Measurements from ENCODE around the gene MAPK10. TPM values are rescaled to one million over a fixed set of nuclear protein-coding genes. Genes with fewer than 3 reads are reported as not detected.

Gene MAPK10
- total and polyA plus RNA-seq, 10 of the 15 experiments (the other 5 are each of a cell fraction or from before 2014, with no cell fraction given): 1.1 to 4.2 (median 2.4) TPM

Small RNAs within 50 kb of the gene (small RNA-seq; reads per million reads assigned to genes)
- not detected for gene RN7SKP96

Other genes with a start within 250 kb of the MAPK10 start
- 58.5 and 70.0 TPM in 2 replicates for gene PTPN13, start 234.3 kb upstream of the MAPK10 start, total RNA-seq (2014; rRNA removed)
- gene PTPN13, start 234.3 kb upstream of the MAPK10 start, total RNA-seq (2014; rRNA removed; fragmentation: Illumina TruSeq; extraction: Trizol): 69.4 and 74.7 TPM in 2 replicates
- gene PTPN13, start 234.3 kb upstream of the MAPK10 start, total RNA-seq (2021): 58.9 and 61.2 TPM in 2 replicates
- gene PTPN13, start 234.3 kb upstream of the MAPK10 start, polyA plus RNA-seq (2011; rRNA removed): 22.6 and 29.0 TPM in 2 replicates
- gene PTPN13, start 234.3 kb upstream of the MAPK10 start, polyA plus RNA-seq (2014; fragmentation: Illumina TruSeq; extraction: Trizol): 50.5 and 63.8 TPM in 2 replicates
- 1 to 10 TPM; 8.5 to 9.3 TPM for gene PTPN13, start 234.3 kb upstream of the MAPK10 start, polyA plus RNA-seq (2014; fragmentation: Nextera tagmentation; extraction: Ambion mirVana)
- 28.2 and 33.5 TPM in 2 replicates for gene PTPN13, start 234.3 kb upstream of the MAPK10 start, polyA plus RNA-seq (2014; rRNA removed)
- 10 to 100 TPM; 30.5 to 34.3 TPM for gene PTPN13, start 234.3 kb upstream of the MAPK10 start, polyA plus RNA-seq (2016; fragmentation: Nextera tagmentation; extraction: Ambion mirVana)

All from GM12878 (cell line).